GM12891 (cell line): ENCODE data around the gene BAIAP2.

Source experiments
- POLR2A ChIP-seq: IDR thresholded peaks from 2 replicates; pipeline ENCODE4 v1.6.1; 2011; ENCODE audit warnings: low read depth, low read length, control low read depth
- POLR2AphosphoS5 ChIP-seq: IDR thresholded peaks from 2 replicates; pipeline ENCODE4 v1.6.1; 2011; ENCODE audit warnings: low read depth, low read length, control low read depth
- TAF1 ChIP-seq: IDR thresholded peaks from 2 replicates; pipeline ENCODE4 v1.6.1; 2011; ENCODE audit warnings: low read depth, low read length, control low read depth

GRCh38 chr17:81084680-81085419 is 49.9 kb downstream of the BAIAP2 start:
- TF ChIP-seq POLR2A (no peak), POLR2AphosphoS5 (no peak), TAF1 (no peak)
